Neural crest cell (in vitro differentiated cells): ENCODE measurements around the gene JARID2. TPM values are rescaled to one million over a fixed set of nuclear protein-coding genes. Genes with fewer than 3 reads are reported as not detected.

ENCODE experiments used
- DNase-seq: peaks from one replicate; pipeline ENCODE4 v3.0.0; 2021; ENCODE audit warnings: low read depth, mixed read lengths, low spot score
- H3K27ac Mint-ChIP-seq: one replicate; pipeline ENCODE4 v1.8.0; 2021; ENCODE audit warnings: mild to moderate bottlenecking, mixed read lengths; ENCODE audit not compliant: unreplicated experiment
- H3K27me3 Mint-ChIP-seq: 2 replicates; pipeline ENCODE4 v1.8.0; 2021; ENCODE audit warnings: low read depth, mild to moderate bottlenecking, mixed read lengths
- H3K36me3 Mint-ChIP-seq: 2 replicates; pipeline ENCODE4 v1.8.0; 2021; ENCODE audit warnings: low read depth, mild to moderate bottlenecking, mixed read lengths
- H3K4me1 Mint-ChIP-seq: 2 replicates; pipeline ENCODE4 v1.8.0; 2021; ENCODE audit warnings: mixed read lengths
- H3K4me3 Mint-ChIP-seq: one replicate; pipeline ENCODE4 v1.8.0; 2021; ENCODE audit warnings: mild to moderate bottlenecking, mixed read lengths
- H3K9me3 Mint-ChIP-seq: 2 replicates; pipeline ENCODE4 v1.8.0; 2021; ENCODE audit warnings: mixed read lengths
- total RNA-seq: library from RNA; stranded (reverse); gene quantifications from 2 replicates; pipeline ENCODE4 v1.2.1, GENCODE V29; 2021
- TF ChIP-seq, protein P1 (sequence below): fragments of 200-600 bp; sonication (generic); conservative IDR thresholded peaks from 2 replicates; pipeline ENCODE4 v1.5.0; 2021; ENCODE audit warnings: antibody characterized with exemption, mild to moderate bottlenecking

JARID2 gene
- total RNA-seq, 1 donor from 2014 or later, result 33.9 TPM

DNA sequence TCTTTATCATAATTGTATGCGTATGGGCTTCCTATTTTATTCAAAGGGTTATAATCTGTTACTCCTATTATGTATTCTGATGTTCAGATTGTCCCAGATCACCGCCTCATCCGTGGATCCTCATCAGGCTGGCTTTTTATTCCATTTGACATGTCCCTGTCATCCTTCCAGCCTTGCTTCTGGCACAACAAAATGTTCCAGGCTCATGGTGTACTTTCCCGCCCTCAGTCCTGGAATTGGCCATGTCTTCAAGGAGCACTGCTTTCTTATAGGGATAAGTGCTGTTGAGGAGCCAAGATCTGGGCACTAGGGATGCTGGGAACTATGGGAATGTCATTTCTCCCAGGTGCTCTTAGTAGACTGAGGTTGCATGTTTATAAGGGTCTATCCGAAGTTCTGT lies 207.8 kb downstream of the JARID2 start:
- H3K27me3 Mint-ChIP-seq, result no peaks in the 10 kb centered on the region
- H3K4me1 Mint-ChIP-seq, result peaks cover 50% of the 10 kb centered on the region
- H3K36me3 Mint-ChIP-seq, result peaks cover 10% of the 10 kb centered on the region
- no peaks in the 10 kb centered on the region for H3K9me3 Mint-ChIP-seq
- H3K4me3 Mint-ChIP-seq, result no peak overlapping the region
- no peak for DNase-seq
- no peak overlapping the region for H3K27ac Mint-ChIP-seq
- TF ChIP-seq, protein P1, sequence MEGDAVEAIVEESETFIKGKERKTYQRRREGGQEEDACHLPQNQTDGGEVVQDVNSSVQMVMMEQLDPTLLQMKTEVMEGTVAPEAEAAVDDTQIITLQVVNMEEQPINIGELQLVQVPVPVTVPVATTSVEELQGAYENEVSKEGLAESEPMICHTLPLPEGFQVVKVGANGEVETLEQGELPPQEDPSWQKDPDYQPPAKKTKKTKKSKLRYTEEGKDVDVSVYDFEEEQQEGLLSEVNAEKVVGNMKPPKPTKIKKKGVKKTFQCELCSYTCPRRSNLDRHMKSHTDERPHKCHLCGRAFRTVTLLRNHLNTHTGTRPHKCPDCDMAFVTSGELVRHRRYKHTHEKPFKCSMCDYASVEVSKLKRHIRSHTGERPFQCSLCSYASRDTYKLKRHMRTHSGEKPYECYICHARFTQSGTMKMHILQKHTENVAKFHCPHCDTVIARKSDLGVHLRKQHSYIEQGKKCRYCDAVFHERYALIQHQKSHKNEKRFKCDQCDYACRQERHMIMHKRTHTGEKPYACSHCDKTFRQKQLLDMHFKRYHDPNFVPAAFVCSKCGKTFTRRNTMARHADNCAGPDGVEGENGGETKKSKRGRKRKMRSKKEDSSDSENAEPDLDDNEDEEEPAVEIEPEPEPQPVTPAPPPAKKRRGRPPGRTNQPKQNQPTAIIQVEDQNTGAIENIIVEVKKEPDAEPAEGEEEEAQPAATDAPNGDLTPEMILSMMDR, result no peak

DNA sequence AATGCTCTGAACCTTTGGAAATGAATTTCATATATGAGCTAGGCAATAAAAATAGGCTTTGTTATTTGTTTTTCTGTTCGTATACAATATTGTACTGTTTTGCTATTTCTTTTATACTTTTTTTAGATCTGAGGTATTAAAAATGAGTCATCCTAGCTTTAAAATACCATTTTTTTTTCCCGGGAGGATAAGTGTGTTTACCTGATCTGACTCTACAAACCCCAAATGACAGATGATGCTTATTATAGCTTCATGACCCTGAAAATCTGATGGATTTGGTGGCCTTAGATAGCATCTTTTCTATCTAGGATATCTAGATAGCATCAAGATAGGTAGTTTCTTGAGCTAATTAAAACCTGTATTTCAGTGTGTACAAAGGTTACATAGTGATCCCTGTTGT lies 210.6 kb downstream of the JARID2 start:
- Mint-ChIP-seq H3K9me3 (no peaks in the 10 kb centered on the region), H3K4me1 (peaks cover 48% of the 10 kb centered on the region), H3K36me3 (peaks cover 10% of the 10 kb centered on the region), H3K4me3 (no peak overlapping the region), H3K27ac (no peak overlapping the region), H3K27me3 (no peaks in the 10 kb centered on the region)
- TF ChIP-seq, protein P1, result no peak
- no peak for DNase-seq

DNA sequence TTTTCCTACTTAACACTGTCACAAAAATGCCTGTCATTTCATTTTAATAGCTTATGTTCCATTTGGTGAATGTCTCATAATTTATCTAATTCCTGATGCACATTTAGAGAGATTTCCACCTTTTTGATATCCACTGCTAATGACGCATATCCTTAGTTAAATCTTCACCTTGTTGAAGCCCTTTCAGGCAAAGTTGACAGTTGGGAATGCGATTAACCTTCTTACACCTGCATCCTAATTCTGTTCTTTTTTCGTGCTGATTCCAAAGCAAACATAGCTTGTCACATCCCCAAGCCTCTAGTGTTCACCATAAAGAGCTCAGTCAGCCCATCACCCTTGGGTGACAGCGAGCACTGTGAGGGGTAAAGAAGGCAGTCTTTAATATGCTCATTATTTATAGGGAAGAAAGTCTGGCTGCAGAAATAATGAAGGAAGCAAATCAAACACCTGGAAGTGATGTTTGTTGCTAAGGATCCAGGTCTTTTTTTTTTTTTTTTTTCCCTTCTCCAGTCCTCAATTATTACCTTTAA lies 211.3 kb downstream of the JARID2 start:
- H3K27me3 Mint-ChIP-seq, result no peaks in the 10 kb centered on the region
- H3K9me3 Mint-ChIP-seq, result no peaks in the 10 kb centered on the region
- no peak overlapping the region for H3K4me3 Mint-ChIP-seq
- DNase-seq, result no peak
- TF ChIP-seq, protein P1, result no peak
- peaks cover 41% of the 10 kb centered on the region for H3K4me1 Mint-ChIP-seq
- H3K27ac Mint-ChIP-seq, result no peak overlapping the region
- H3K36me3 Mint-ChIP-seq, result peaks cover 10% of the 10 kb centered on the region

DNA sequence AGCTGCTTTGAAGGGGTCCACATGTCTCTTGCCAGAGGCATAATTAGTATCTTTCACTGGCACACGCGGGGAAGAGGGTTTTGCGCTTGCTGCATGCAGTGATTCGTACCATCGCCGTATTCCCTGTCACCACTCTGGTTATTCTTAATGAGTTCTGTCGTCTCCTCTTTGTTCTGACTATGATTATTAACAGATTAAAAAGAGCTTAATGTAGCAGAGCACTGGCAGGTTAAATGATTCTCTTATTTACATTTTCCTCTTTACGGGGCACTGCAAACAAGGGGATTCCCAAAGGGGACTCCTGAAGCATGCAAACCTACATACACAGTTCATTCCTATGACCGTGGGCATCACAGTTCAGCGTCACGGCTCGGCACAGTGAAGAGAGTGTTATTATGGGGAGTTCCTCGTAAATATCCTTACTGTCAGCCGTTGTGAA lies 212.2 kb downstream of the JARID2 start:
- Mint-ChIP-seq H3K4me1 (peaks cover 37% of the 10 kb centered on the region), H3K27ac (no peak overlapping the region), H3K36me3 (peaks cover 8% of the 10 kb centered on the region), H3K4me3 (no peak overlapping the region), H3K27me3 (no peaks in the 10 kb centered on the region), H3K9me3 (no peaks in the 10 kb centered on the region)
- TF ChIP-seq, protein P1, result no peak
- DNase-seq, result no peak

DNA sequence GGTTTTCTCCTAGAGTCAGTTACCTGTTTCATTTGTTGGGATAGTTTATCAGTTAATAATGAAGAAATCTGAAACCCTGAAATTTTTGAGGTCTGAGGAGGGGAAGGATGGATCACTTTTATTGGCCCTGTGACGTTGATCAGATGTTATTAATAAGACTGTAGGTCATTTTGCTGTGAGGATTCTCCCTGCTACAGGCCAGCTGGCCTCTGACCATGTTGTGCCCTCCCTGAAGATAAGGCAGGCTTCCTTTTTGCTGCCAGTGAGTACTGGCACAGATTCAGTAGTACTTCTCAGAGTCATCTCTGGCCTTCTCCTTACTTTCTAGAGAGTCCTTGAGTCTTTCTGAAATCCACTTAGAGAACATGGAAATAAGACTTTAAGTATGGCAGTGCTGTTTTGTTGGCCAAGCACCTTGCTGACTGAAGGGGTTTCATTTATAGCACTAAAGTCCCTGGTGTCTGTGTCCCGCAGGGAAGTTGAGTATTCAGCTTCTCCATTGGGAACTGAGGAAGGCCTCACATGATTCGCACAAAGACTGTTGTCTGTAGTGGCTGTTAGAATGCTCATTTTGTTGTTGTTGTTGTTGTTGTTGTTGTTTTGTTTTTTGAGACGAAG lies 214.3 kb downstream of the JARID2 start:
- TF ChIP-seq, protein P1, result no peak
- Mint-ChIP-seq H3K27ac (no peak overlapping the region), H3K9me3 (no peaks in the 10 kb centered on the region), H3K36me3 (peaks cover 5% of the 10 kb centered on the region), H3K4me3 (no peak overlapping the region), H3K27me3 (no peaks in the 10 kb centered on the region), H3K4me1 (peaks cover 37% of the 10 kb centered on the region)
- DNase-seq, result no peak
